ENCODE results near the gene RBMS3.
"Not testable (repeated sequence)": the region's sequence is repeated elsewhere in the genome, so short reads cannot be mapped to it uniquely, and the experiment has no call there.

Gene RBMS3

GRCh38 chr3:29777869-29778268 is 497.0 kb downstream of the RBMS3 start:
- TF ChIP-seq CTCF (IDR thresholded peaks at IDR 0.05; ENCODE audit: unreplicated experiment in 3 of 3) = no peak
- Mint-ChIP-seq H3K4me3 (no peak overlapping the region), H3K9me3 (peaks cover 11% of the 10 kb centered on the region), H3K36me3 (ENCODE audit: low read depth) (peaks cover 13% of the 10 kb centered on the region), H3K4me1 (no peaks in the 10 kb centered on the region), H3K27me3 (ENCODE audit: low read depth) (no peaks in the 10 kb centered on the region), H3K27ac (no peak overlapping the region)

- H3K9me3 Mint-ChIP-seq = peaks cover 26% of the 10 kb centered on the region
- H3K4me1 Mint-ChIP-seq = no peaks in the 10 kb centered on the region
- no peaks in the 10 kb centered on the region for H3K36me3 Mint-ChIP-seq (ENCODE audit: low read depth)
- TF ChIP-seq CTCF (IDR thresholded peaks at IDR 0.05; ENCODE audit: unreplicated experiment in 3 of 3) = no peak
- no peak overlapping the region for H3K27ac Mint-ChIP-seq
- H3K4me3 Mint-ChIP-seq = no peak overlapping the region
- H3K27me3 Mint-ChIP-seq (ENCODE audit: low read depth) = no peaks in the 10 kb centered on the region
Observed at GRCh38 chr3:29789686-29790085, 508.8 kb downstream of the RBMS3 start.

GRCh38 chr3:29796808-29797207 is 515.9 kb downstream of the RBMS3 start:
- Mint-ChIP-seq H3K9me3 (no peaks in the 10 kb centered on the region), H3K27ac (no peak overlapping the region), H3K4me3 (no peak overlapping the region), H3K36me3 (ENCODE audit: low read depth) (no peaks in the 10 kb centered on the region), H3K27me3 (ENCODE audit: low read depth) (no peaks in the 10 kb centered on the region), H3K4me1 (no peaks in the 10 kb centered on the region)
- no peak for TF ChIP-seq CTCF (IDR thresholded peaks at IDR 0.05; ENCODE audit: unreplicated experiment in 3 of 3)

- no peak for TF ChIP-seq CTCF (IDR thresholded peaks at IDR 0.05; ENCODE audit: unreplicated experiment in 3 of 3)
- Mint-ChIP-seq H3K27me3 (ENCODE audit: low read depth) (no peaks in the 10 kb centered on the region), H3K4me3 (no peak overlapping the region)
Observed at GRCh38 chr3:29802057-29802456, 521.2 kb downstream of the RBMS3 start.

GRCh38 chr3:29804044-29804443 is 523.2 kb downstream of the RBMS3 start:
- Mint-ChIP-seq H3K4me1 (no peaks in the 10 kb centered on the region), H3K9me3 (no peaks in the 10 kb centered on the region), H3K4me3 (no peak overlapping the region), H3K27ac (no peak overlapping the region), H3K27me3 (ENCODE audit: low read depth) (no peaks in the 10 kb centered on the region), H3K36me3 (ENCODE audit: low read depth) (no peaks in the 10 kb centered on the region)
- no peak for TF ChIP-seq CTCF (IDR thresholded peaks at IDR 0.05; ENCODE audit: unreplicated experiment in 3 of 3)

More at GRCh38 chr3:29802057-29802456, 521.2 kb downstream of the RBMS3 start:
- Mint-ChIP-seq H3K9me3 (no peaks in the 10 kb centered on the region), H3K27ac (no peak overlapping the region), H3K36me3 (ENCODE audit: low read depth) (no peaks in the 10 kb centered on the region), H3K4me1 (no peaks in the 10 kb centered on the region)

GRCh38 chr3:29805757-29806156 is 524.9 kb downstream of the RBMS3 start:
- TF ChIP-seq CTCF (IDR thresholded peaks at IDR 0.05; ENCODE audit: unreplicated experiment in 3 of 3) = no peak
- Mint-ChIP-seq H3K4me1 (no peaks in the 10 kb centered on the region), H3K27ac (no peak overlapping the region), H3K4me3 (no peak overlapping the region), H3K9me3 (no peaks in the 10 kb centered on the region), H3K36me3 (ENCODE audit: low read depth) (no peaks in the 10 kb centered on the region), H3K27me3 (ENCODE audit: low read depth) (no peaks in the 10 kb centered on the region)

GRCh38 chr3:29808324-29808723 is 527.5 kb downstream of the RBMS3 start:
- H3K9me3 Mint-ChIP-seq; H3K27me3 Mint-ChIP-seq (ENCODE audit: low read depth); H3K27ac Mint-ChIP-seq; H3K4me3 Mint-ChIP-seq; H3K36me3 Mint-ChIP-seq (ENCODE audit: low read depth); H3K4me1 Mint-ChIP-seq: not testable (repeated sequence)
